IPS-11a (cell line): ENCODE data around the gene FAM117B.

Source experiments
- H3K4me3 ChIP-seq: one replicate; pipeline ENCODE4 v1.5.1; 2013; ENCODE audit warnings: low read depth, low read length, control low read depth

The FAM117B gene

GRCh38 chr2:202634556-202635427 lies at the start of gene FAM117B:
FAM117B (plus strand) TSS chr2:202634969; CDS start chr2:202635188, 219 bp downstream.
- H3K4me3 ChIP-seq: peak within 1 kb of the TSS; percentile 68

DNA sequence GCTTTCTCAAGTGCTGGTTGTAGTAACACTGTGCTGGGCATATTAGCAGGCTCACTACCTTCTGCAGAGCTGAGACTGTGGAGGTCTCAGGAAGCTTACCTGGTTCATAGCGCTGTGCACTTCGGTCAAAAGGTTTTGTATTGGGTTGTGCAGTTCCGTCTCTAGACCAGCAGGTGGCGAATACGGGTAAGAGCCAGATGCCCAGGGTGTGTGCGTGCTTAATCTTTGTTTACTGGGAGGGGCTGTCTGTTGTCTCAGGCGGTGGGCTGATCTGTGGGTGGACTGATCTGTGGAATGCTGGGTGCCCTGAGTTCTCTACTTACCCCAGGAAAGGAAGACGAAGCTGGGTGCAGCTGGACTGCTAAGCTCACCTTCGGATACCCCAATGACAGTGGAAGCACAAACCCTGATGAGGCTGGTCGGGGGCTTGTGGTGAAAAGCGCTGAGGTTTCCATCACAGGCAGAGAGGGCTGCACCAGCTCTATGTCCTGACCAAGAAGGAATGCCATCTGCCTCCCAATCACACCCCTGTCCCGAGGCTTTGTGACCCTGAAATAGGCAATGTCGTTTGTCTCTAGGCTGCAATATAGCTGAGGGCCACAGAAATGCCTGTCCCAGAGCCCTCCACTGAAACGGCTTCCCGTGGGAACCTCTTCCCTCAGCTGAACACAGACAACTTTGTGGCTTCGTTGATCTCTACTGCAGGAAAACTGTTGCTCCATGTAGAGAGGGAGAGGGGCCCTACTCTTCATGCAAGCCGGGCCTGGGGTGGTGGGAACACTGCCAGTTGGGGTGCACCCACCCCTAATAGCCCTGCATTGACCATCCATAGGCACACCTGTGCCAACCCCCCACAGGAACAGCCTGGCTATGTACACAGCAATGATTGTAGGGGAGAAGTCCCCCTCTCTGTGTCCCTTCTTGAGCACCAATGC lies 45.9 kb upstream of the FAM117B start:
- H3K4me3 ChIP-seq: no peak overlapping the region

GRCh38 chr2:202589582-202589949 lies 45.2 kb upstream of the FAM117B start:
- no peak overlapping the region for H3K4me3 ChIP-seq

- no peak overlapping the region for H3K4me3 ChIP-seq
These were observed 42.2 kb upstream of the FAM117B start for GRCh38 chr2:202592566-202592965.

- no peak overlapping the region for H3K4me3 ChIP-seq
These were observed 35.7 kb upstream of the FAM117B start for GRCh38 chr2:202599105-202599504.

DNA sequence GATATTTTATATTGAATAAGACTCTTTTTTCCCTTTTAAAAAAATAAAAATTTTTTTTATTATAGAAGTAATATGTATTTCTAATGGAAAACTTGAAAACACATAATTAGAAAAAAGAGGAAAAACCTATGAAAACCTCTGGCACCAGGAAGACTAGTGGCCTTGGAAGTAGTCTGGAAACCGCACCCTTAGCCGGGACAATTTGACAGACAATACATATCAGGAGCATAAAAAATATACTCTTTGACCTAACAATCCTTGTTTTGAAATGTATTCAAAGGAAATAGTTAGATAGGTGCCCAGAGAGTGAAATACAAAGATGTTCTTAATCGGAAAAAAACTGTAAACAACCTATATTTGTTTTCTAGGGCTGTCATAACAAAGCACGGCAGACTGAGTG lies 34.9 kb upstream of the FAM117B start:
- H3K4me3 ChIP-seq: no peak overlapping the region

DNA sequence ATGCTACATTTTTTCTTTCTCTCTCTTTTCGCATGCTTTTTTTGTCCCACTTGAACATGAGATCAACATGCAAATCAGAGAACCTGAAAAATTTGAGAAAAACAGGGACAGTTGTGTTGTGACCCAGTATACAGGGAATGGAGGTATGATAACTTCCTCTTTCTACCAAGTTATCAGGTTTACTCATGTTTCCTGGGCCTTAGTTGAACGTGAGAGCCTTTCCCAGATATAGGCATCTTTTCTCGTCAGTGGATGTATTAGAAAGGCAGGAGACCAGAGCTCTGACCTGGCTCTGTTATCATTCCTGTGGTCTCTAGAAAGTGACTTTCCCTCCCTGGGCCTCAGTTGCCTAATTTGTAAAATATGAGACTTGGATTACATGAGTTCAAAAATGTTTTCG lies 30.1 kb upstream of the FAM117B start:
- no peak overlapping the region for H3K4me3 ChIP-seq

GRCh38 chr2:202605174-202605573 lies 29.6 kb upstream of the FAM117B start:
- H3K4me3 ChIP-seq: no peak overlapping the region

DNA sequence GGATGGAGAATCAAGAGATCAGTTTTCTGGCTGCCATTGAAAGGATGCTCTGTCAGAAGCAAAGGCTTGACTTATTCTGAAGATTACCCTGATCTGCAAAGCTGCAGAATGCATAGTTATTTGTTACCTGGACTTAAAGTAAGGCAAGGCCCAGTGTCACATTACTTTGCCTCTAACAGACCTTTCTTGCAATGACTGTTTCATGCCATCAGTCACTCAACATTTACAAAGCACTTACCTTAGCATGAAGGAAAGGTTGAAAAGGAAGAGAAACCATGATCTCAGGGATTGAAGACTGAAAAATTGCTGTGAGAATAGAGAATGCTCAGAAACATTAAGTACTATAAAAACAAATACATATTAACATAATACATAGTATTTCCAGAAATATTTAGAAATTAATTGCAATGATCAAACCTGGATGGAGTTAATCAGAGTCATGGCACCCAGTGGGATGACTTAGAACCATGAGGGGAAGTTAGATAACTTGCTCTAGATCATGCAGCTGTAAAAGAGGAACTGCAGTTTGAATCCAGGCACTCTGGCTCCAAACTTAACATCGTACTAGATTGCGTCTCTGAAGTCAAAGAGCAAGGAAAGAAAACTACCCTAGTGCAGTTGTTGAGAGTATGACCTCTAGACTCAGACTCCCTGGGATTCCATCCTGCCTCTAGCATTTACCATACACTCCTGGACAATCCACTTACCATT lies 26.5 kb upstream of the FAM117B start:
- H3K4me3 ChIP-seq: no peak overlapping the region

DNA sequence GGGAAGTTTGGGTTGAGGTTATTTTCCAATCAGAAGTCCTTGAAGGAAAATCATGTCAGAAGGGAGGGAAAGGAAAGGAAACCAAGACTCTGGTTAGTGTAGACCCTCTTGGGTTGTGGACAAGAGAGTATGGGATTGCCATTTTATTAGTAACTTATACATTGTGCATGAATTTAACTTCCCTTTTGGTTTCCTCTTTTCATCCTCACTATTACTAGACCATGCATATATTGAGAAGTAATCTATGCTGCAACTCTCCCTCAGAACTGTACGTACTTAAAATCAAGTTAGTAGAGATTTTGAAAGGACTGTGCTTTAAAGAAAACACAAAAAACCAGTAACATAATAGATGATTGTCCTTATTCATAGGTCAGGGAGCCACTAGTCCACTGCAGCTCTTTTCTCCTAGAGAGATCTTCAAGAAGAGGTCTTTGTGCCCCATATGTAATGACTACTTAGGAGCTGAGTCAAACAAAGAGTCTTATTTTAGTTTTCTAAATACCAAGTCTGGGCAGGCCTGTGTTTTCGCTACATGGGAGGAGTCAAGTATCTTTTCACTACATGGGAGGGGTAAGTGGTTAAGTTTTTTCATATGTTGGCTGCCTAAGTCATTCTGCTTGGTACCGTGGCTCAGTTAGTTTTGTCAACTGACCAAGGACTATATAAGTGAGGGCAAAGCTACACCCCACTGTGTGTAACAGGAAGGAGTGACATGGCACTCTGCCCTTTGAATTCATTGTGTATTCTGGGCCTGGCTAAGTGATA lies 25.2 kb upstream of the FAM117B start:
- no peak overlapping the region for H3K4me3 ChIP-seq

DNA sequence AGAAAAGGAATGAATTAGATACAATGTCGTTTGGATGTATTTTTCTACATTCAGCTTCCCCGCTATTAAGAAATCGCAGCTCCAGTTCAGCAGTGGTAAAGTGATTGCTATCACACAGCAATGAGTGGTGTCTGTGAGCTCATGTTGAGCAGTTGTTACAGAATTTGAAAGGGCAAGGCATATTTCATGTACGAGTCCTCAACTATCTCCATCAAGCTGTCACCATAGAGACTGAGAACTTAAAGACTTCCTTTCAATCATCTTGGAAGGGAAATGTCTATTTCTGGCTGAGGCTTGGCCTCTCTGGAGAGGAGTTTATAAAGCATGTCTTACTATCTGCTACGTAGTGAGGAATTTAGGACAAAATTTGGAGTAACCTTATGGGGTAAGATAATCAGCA lies 24.4 kb upstream of the FAM117B start:
- H3K4me3 ChIP-seq: no peak overlapping the region

- H3K4me3 ChIP-seq: no peak overlapping the region
These were observed 22.6 kb upstream of the FAM117B start for GRCh38 chr2:202612145-202612544.

DNA sequence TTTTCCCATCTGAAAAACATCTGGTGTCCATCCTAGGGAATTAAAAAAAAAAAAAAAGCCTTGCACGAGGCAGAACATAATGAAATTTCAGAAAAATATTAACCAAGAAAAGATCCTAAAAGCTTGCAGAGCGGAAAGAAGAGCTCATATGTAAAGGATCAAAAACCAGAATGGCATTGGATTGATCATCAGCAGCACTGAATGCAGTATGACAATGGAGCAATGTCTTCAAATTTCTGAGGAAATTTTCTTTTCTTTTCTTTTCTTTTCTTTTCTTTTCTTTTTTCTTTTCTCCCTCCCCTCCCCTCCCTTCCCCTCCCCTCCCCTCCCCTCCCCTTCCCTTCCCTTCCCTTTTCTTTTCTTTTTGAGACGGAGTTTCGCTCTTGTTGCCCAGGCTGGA lies 21.3 kb upstream of the FAM117B start:
- no peak overlapping the region for H3K4me3 ChIP-seq

- no peak overlapping the region for H3K4me3 ChIP-seq
These were observed 10.6 kb upstream of the FAM117B start for GRCh38 chr2:202624133-202624532.

DNA sequence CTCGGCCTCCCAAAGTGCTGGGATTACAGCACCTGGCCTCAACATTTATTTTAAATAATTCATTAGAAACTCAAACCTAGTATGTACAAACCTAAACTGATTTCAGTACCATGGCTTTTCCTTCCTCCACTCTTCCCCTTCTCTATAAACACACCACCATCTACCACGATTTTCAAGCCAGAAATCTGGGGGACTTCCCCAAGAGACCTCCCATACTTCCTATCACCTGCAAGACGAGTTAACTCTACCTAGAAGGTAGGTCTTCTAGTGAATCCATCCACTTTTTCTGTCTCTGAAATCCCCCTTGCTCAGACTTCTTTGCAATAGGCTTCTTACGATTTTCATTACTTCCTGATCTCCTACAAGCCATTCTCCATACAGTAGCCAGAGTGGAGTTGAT lies 7.7 kb upstream of the FAM117B start:
- no peak overlapping the region for H3K4me3 ChIP-seq

DNA sequence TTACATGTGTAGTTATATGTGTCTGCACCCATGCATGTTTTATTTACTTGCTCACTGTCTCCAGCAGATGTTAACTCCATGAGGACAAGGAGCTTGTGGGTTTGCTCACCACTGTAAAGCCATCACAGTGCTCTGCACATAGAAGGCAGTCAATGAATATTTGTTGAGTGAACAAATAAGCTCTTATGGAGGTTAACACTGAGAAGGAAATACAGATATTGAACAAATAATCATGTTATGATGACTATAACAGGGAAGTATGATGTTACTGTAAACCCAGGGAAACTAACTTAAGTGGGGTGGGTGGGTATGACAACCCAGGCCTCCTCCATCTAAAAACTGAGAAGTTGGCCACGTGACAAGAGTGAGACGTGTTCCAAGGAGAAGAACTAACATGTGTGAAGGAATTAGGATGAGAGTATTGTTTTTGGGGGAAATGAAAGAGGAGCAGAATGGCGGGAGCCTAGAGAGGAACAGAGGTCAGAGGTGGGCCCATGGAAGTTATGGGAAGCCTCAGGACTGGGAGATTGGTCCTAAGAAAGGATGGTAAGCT lies 6.0 kb upstream of the FAM117B start:
- H3K4me3 ChIP-seq: no peak overlapping the region

DNA sequence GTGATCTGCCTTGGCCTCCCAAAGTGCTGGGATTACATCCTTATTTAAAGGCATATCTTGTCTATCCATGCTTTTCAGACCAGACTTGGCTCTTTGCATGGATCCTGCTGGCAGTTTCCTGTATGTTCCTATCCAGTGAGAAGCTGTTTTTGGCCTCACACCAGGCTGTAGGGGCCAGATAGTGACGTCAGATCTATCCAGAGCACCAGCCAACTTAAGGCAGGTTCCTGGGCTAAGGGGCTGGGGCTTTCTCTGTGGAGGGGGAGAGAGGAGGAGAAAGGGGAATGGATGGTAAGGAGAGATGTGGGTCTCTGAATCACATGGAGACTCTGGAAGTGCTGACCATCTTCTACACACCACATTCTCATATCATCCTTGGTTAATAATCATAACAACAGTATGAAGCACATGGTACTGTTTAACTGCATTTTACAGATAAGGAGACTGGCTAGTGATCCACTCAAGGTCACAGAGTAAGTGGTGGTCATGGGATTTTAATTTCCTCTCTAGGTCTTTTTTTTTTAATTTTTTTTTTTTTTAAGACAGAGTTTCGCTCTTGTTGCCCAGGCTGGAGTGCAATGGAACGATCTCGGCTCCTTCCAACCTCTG lies 2.0 kb upstream of the FAM117B start:
- no peak overlapping the region for H3K4me3 ChIP-seq

DNA sequence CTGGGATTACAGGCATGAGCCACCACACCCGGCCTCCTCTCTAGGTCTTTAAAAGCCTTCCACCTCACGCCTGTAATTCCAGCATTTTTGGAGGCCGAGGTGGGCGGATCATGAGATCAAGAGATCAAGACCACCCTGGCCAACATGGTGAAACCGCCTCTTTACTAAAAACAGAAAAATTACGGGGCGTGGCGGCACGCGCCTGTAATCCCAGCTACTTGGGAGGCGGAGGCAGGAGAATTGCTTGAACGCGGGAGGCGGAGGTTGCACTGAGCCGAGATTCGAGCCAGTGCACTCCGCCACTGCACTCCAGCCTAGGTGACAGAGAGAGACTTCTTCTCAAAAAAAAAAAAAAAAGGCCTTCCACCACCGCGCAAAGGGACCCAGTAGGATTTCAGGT lies 1.3 kb upstream of the FAM117B start:
- no peak overlapping the region for H3K4me3 ChIP-seq

DNA sequence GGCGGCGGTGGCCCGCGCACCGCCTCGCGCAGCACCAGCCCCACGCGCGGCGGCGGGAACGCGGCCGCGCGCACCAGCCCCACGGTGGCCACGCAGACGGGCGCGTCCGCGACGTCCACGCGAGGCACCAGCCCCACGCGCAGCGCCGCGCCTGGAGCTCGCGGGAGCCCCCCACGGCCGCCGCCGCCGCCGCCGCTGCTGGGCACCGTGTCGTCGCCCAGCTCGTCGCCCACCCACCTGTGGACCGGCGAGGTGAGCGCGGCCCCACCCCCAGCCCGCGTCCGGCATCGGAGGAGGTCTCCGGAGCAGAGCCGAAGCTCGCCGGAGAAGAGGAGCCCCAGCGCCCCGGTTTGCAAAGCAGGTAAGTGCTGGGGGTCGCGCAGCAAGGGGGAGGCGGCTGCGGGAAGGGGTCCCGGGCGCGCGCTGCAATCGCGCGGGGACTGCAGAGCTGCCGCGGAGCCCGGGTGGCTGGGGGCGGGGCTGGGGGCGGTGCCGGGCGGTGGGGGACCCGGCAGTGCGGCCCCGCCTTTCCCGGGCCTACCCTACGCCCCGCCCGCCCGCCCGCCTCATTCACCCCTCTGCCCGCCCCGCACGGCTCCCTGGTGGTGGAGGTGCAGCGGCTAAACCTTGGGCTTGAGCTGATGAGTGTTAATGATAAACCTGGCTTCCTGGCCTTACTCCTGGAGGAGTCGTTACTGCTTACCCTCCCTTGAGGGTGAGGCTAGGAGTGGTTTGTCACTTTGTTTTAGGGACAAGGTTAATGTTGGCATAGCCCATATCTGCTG lies 851 bp downstream of the FAM117B start:
- peak overlapping the region; percentile 66 for H3K4me3 ChIP-seq
